Muscle layer of duodenum (tissue), 2 donors: ENCODE measurements around the gene PDCD11.

Source experiments
- H3K27ac ChIP-seq: one replicate; pipeline ENCODE4 v1.7.0; 2013; ENCODE audit warnings: mild to moderate bottlenecking, low read length
- H3K27me3 ChIP-seq: one replicate; pipeline ENCODE4 v1.7.0; 2013; ENCODE audit warnings: low read depth, mild to moderate bottlenecking, control low read depth, low read length
- H3K36me3 ChIP-seq, 2 donors: one replicate each; pipeline ENCODE4 v1.7.0; 2013; ENCODE audit warnings: low read length in 2 of 2, control low read depth in 1 of 2, mild to moderate bottlenecking in 1 of 2; ENCODE audit not compliant: insufficient read depth in 2 of 2, control insufficient read depth in 1 of 2
- H3K4me1 ChIP-seq, 2 donors: one replicate each; pipeline ENCODE4 v1.7.0; 2013; ENCODE audit warnings: low read length in 2 of 2, mild to moderate bottlenecking in 2 of 2, control low read depth in 1 of 2, moderate library complexity in 1 of 2; ENCODE audit not compliant: insufficient read depth in 2 of 2, control insufficient read depth in 1 of 2
- H3K4me3 ChIP-seq, 2 donors: one replicate each; pipeline ENCODE4 v1.7.0; 2013; ENCODE audit warnings: low read length in 2 of 2, low read depth in 1 of 2, mild to moderate bottlenecking in 1 of 2
- H3K9me3 ChIP-seq, 2 donors: one replicate each; pipeline ENCODE4 v1.7.0; 2013; ENCODE audit warnings: low read length in 2 of 2, control low read depth in 1 of 2, mild to moderate bottlenecking in 1 of 2; ENCODE audit not compliant: control insufficient read depth in 1 of 2
- donor health status: healthy.

Gene PDCD11

GRCh38 chr10:103451091-103451813 is 54.8 kb downstream of the PDCD11 start:
- Histone ChIP-seq H3K27me3 (no peaks in the 10 kb centered on the region), H3K27ac (peak overlapping the region; percentile 93), H3K36me3 (peaks cover 7 to 21% of the 10 kb centered on the region in 2 donors), H3K4me1 (peaks cover 12 to 20% of the 10 kb centered on the region in 2 donors), H3K4me3 (peak overlapping the region; percentile 77 to 87), H3K9me3 (no peaks in the 10 kb centered on the region)

GRCh38 chr10:103451831-103452505 is 55.5 kb downstream of the PDCD11 start, which contains the start of gene CALHM2:
Gene CALHM2 (minus strand): TSS chr10:103452370. CDS start chr10:103449941, 2,429 bp downstream.
- Histone ChIP-seq H3K4me3 (peak within 1 kb of the TSS; percentile 77 to 87), H3K9me3 (no peaks in the 10 kb centered on the region), H3K27ac (peak within 1 kb of the TSS; percentile 93), H3K4me1 (peaks cover 12 to 20% of the 10 kb centered on the region in 2 donors), H3K27me3 (no peaks in the 10 kb centered on the region), H3K36me3 (peaks cover 7 to 18% of the 10 kb centered on the region in 2 donors)

- Histone ChIP-seq H3K4me3 (peak overlapping the region; percentile 77 to 87), H3K27me3 (no peaks in the 10 kb centered on the region), H3K4me1 (peaks cover 12 to 20% of the 10 kb centered on the region in 2 donors)
Measured at GRCh38 chr10:103452506-103453230, 56.2 kb downstream of the PDCD11 start.

GRCh38 chr10:103454026-103454425 is 57.6 kb downstream of the PDCD11 start:
- Histone ChIP-seq H3K27me3 (no peaks in the 10 kb centered on the region), H3K36me3 (peaks cover 0 to 8% of the 10 kb centered on the region in 2 donors), H3K4me3 (no peak overlapping the region), H3K27ac (no peak overlapping the region), H3K9me3 (no peaks in the 10 kb centered on the region), H3K4me1 (peaks cover 12 to 15% of the 10 kb centered on the region in 2 donors)

More at GRCh38 chr10:103452506-103453230, 56.2 kb downstream of the PDCD11 start:
- Histone ChIP-seq H3K27ac (no peak overlapping the region), H3K9me3 (no peaks in the 10 kb centered on the region), H3K36me3 (peaks cover 3 to 11% of the 10 kb centered on the region in 2 donors)

- Histone ChIP-seq H3K27me3 (no peaks in the 10 kb centered on the region), H3K27ac (no peak overlapping the region), H3K4me3 (no peak overlapping the region), H3K36me3 (no peaks in the 10 kb centered on the region), H3K9me3 (no peaks in the 10 kb centered on the region), H3K4me1 (peaks cover 2 to 6% of the 10 kb centered on the region in 2 donors)
Measured at GRCh38 chr10:103455235-103455634, 58.8 kb downstream of the PDCD11 start.

GRCh38 chr10:103456074-103456660 is 59.7 kb downstream of the PDCD11 start:
- Histone ChIP-seq H3K4me3 (no peak overlapping the region), H3K27me3 (no peaks in the 10 kb centered on the region), H3K4me1 (no peaks in the 10 kb centered on the region), H3K9me3 (no peaks in the 10 kb centered on the region), H3K27ac (no peak overlapping the region), H3K36me3 (no peaks in the 10 kb centered on the region)

GRCh38 chr10:103457176-103457712 is 60.8 kb downstream of the PDCD11 start:
- Histone ChIP-seq H3K9me3 (no peaks in the 10 kb centered on the region), H3K4me1 (no peaks in the 10 kb centered on the region), H3K4me3 (no peak overlapping the region), H3K27ac (no peak overlapping the region), H3K27me3 (no peaks in the 10 kb centered on the region), H3K36me3 (no peaks in the 10 kb centered on the region)

GRCh38 chr10:103457896-103458583 is 61.6 kb downstream of the PDCD11 start:
- Histone ChIP-seq H3K4me1 (no peaks in the 10 kb centered on the region), H3K36me3 (no peaks in the 10 kb centered on the region), H3K27me3 (no peaks in the 10 kb centered on the region), H3K9me3 (no peaks in the 10 kb centered on the region), H3K4me3 (no peak overlapping the region), H3K27ac (no peak overlapping the region)

GRCh38 chr10:103458720-103459119 is 62.3 kb downstream of the PDCD11 start, which contains the start of gene CALHM1:
Gene CALHM1 (minus strand): TSS chr10:103458900. CDS start chr10:103458751, 149 bp downstream.
- H3K36me3 ChIP-seq: no peaks in the 10 kb centered on the region
- H3K27me3 ChIP-seq: no peaks in the 10 kb centered on the region
- H3K4me3 ChIP-seq: no peak within 1 kb of the TSS
- no peak within 1 kb of the TSS for H3K27ac ChIP-seq
- no peaks in the 10 kb centered on the region for H3K4me1 ChIP-seq
- H3K9me3 ChIP-seq: no peaks in the 10 kb centered on the region

GRCh38 chr10:103459615-103460014 is 63.2 kb downstream of the PDCD11 start:
- no peaks in the 10 kb centered on the region for H3K27me3 ChIP-seq
- H3K4me1 ChIP-seq: no peaks in the 10 kb centered on the region
- no peak overlapping the region for H3K4me3 ChIP-seq
- no peaks in the 10 kb centered on the region for H3K9me3 ChIP-seq
- H3K27ac ChIP-seq: no peak overlapping the region
- H3K36me3 ChIP-seq: no peaks in the 10 kb centered on the region
